IPS-15b (cell line): ENCODE measurements around the gene BAG3.

Source experiments
- H3K27me3 ChIP-seq: one replicate; pipeline ENCODE4 v1.6.1; 2013; ENCODE audit warnings: low read length; ENCODE audit not compliant: control insufficient read depth, insufficient read depth
- H3K36me3 ChIP-seq: one replicate; pipeline ENCODE4 v1.6.1; 2013; ENCODE audit warnings: low read length; ENCODE audit not compliant: control insufficient read depth, insufficient read depth
- H3K4me1 ChIP-seq: one replicate; pipeline ENCODE4 v1.6.1; 2013; ENCODE audit warnings: mild to moderate bottlenecking, low read length; ENCODE audit not compliant: control insufficient read depth, insufficient read depth
- H3K4me3 ChIP-seq: one replicate; pipeline ENCODE4 v1.5.1; 2013; ENCODE audit warnings: low read depth, low read length
- H3K9ac ChIP-seq: one replicate; pipeline ENCODE4 v1.6.1; 2013; ENCODE audit warnings: low read depth, mild to moderate bottlenecking, low read length
- H3K9me3 ChIP-seq: one replicate; pipeline ENCODE4 v1.6.1; 2013; ENCODE audit warnings: mild to moderate bottlenecking, low read length; ENCODE audit not compliant: control insufficient read depth, insufficient read depth

The BAG3 gene

DNA sequence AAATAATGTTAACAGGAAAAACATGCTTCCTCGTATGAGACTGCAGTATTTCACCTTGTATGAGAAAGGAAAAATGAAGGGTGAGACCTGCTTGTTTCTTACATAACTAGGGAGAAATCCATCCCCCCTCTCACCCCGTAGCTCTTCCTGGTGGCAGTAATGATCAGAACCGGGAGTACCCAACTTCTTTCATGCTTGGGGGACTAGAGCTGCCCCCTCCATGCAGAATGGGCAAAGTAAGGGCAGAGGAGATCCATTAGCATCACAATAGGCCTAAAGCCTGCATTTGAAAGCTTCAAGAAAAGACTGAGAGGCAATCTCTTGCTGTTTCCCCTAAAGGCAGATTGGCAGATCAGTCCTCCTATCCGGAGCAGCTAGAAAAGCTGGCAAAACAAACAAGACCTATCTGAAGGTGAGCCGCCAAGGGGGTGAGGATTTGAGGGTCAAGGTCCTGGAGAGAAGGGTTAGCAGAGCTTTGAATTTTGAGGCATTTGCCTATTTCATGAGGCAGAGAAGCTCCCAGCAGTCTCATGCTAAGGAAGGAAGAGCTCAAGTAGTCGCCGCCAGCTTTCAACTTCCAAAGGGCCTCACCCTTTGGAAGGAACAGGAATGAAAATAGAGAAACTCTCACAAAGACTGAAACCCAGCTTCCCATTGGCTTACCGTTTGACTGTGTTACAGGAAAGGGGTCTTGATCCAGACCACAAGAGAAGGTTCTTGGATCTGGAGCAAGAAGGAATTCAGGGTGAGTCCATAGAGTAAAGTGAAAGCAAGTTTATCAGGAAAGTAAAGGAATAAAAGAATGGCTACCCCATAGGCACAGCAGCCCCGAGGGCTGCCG, 36.2 kb downstream of the BAG3 start:
- peak overlapping the region; percentile 83 for H3K4me3 ChIP-seq
- H3K9me3 ChIP-seq, result no peaks in the 10 kb centered on the region
- H3K27me3 ChIP-seq, result no peaks in the 10 kb centered on the region
- H3K4me1 ChIP-seq, result peaks cover 14% of the 10 kb centered on the region
- H3K36me3 ChIP-seq, result no peaks in the 10 kb centered on the region
- peak overlapping the region; percentile 48 for H3K9ac ChIP-seq

DNA sequence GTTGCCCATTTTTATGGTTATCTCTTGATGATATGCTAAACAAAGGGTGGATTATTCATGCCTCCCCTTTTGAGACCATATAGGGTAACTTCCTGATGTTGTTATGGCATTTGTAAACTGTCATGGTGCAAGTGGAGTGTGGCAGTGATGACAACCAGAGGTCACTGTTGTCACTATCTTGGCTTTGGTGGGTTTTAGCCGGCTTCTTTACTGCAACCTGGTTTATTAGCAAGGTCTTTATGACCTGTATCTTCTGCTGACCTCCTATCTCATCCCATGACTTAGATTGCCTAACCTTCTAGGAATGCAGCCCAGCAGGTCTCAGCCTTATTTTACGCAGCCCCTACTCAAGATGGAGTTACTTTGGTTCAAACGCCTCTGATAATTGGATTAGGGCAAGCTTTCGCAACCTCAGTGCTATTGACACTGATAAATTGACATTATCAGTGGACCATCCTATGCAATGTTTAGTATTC, 36.9 kb downstream of the BAG3 start:
- H3K9ac ChIP-seq, result peak overlapping the region; percentile 48

DNA sequence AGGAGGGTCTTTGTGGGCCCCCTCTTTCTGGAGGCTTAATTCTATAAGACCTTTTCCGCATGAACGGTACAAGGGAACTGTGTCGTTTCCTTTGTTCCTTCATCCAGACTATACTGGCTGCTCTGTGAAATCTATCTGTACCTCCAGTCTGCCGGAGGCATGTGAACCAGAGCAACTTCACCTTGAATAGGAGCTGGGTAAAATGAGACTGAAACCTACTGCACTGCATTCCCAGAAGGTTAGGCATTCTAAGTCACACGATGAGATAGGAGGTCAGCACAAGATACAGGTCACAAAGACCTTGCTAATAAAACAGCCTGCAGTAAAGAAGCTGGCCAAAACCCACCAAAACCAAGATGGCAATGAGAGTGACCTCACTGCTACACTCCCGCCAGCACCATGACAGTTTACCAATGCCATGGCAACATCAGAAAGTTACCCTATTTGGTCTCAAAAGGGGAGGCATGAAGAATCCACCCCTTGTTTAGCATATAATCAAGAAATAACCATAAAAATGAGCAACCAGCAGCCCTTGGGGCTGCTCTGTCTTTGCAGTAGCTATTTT, 37.9 kb downstream of the BAG3 start:
- Histone ChIP-seq H3K27me3 (no peaks in the 10 kb centered on the region), H3K4me3 (no peak overlapping the region), H3K36me3 (no peaks in the 10 kb centered on the region), H3K4me1 (peaks cover 14% of the 10 kb centered on the region), H3K9ac (no peak overlapping the region), H3K9me3 (no peaks in the 10 kb centered on the region)

More for the DNA sequence above, 36.9 kb downstream of the BAG3 start:
- Histone ChIP-seq H3K4me3 (peak overlapping the region; percentile 83), H3K4me1 (peaks cover 14% of the 10 kb centered on the region), H3K27me3 (no peaks in the 10 kb centered on the region), H3K9me3 (no peaks in the 10 kb centered on the region), H3K36me3 (no peaks in the 10 kb centered on the region)

GRCh38 chr10:119691726-119692125, 40.5 kb downstream of the BAG3 start:
- Histone ChIP-seq H3K4me3 (no peak overlapping the region), H3K36me3 (no peaks in the 10 kb centered on the region), H3K27me3 (no peaks in the 10 kb centered on the region), H3K9me3 (no peaks in the 10 kb centered on the region), H3K4me1 (peaks cover 14% of the 10 kb centered on the region), H3K9ac (no peak overlapping the region)

DNA sequence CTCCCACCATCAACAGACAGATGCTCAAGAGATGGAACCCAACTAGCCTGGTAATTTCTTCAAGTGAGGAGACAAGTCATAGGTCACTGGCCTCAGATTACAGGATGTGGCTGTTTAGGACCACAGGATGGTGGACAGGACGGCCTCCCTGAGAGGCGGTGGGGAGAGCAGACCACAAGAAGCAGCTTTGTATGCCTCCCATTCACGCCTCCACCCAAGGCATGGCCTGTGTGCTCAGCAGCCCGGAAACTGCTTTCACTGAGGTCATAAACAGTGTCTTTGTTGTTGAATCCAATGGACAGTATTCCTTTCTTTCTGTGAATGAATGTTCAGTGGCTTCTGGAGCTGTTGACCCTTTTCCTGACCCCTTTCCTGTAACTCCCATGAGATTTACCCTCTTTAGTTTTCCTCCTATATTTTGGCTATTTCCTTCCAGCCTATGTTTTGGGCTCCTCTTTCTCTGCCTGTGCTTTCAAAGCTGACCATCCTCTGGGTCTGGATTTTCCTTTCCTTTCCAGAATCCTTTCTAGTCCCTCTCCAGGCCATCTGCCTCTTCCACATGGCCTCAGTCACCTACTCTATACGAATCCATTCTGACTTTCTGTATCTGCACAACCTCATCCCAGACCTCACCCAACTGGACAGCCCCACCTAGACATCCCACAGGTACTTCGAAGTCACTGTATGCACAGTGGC, 42.2 kb downstream of the BAG3 start:
- Histone ChIP-seq H3K4me1 (peaks cover 7% of the 10 kb centered on the region), H3K4me3 (no peak overlapping the region), H3K27me3 (no peaks in the 10 kb centered on the region), H3K36me3 (no peaks in the 10 kb centered on the region), H3K9ac (no peak overlapping the region), H3K9me3 (no peaks in the 10 kb centered on the region)

DNA sequence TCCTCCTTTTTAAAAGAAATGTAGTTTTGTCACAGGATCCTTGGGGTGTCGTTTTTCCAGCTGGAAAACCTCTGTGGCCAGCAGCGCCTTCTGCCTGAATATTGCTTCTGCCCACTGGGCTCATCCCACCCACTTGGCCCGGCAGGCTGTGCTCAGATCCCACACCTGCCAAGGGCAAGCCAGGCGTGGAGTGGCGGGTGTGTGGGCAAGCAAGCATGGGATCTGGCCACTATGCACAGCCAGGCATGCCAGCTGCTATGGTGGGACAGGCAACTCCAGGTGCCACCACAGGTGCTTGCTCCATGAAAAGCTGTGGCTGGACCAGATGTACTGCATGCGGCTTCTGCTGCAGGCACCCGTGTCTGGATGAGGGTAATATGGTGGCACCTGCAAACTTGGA, 43.4 kb downstream of the BAG3 start:
- H3K27me3 ChIP-seq, result no peaks in the 10 kb centered on the region
- H3K36me3 ChIP-seq, result no peaks in the 10 kb centered on the region
- H3K9ac ChIP-seq, result no peak overlapping the region
- H3K4me1 ChIP-seq, result no peaks in the 10 kb centered on the region
- no peak overlapping the region for H3K4me3 ChIP-seq
- no peaks in the 10 kb centered on the region for H3K9me3 ChIP-seq

DNA sequence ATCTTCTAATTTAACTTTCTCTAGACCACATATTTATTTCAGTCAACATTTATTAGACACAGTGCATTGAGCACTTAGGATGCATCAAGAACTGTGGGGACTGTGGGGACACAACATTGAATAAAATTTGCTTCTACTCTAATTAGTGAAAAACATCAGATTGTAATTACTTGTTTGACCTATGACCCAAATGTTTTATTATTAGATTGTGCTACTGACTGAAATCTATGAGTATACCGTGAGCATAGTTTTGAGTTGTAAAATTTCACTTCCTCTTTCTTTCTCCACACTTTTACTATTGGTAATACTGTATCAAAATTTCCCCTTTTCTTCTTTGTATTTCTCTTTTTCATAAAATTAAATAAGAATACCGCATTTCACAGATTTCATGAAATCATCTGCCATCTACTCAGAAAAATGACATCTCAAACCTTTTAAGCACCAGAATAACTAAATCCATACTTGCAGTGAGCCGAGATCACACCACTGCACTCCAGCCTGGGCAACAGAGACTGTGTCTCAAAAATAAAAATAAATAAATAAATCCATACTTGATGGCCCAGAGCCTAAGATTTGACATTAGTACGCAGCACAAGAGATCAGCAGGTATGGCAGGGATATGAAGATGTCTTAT, 49.3 kb downstream of the BAG3 start:
- H3K4me1 ChIP-seq, result peaks cover 7% of the 10 kb centered on the region
- no peaks in the 10 kb centered on the region for H3K9me3 ChIP-seq
- H3K36me3 ChIP-seq, result no peaks in the 10 kb centered on the region
- H3K9ac ChIP-seq, result no peak overlapping the region
- H3K4me3 ChIP-seq, result no peak overlapping the region
- H3K27me3 ChIP-seq, result no peaks in the 10 kb centered on the region

- no peaks in the 10 kb centered on the region for H3K27me3 ChIP-seq
- H3K36me3 ChIP-seq, result no peaks in the 10 kb centered on the region
- H3K4me3 ChIP-seq, result no peak overlapping the region
- no peak overlapping the region for H3K9ac ChIP-seq
- peaks cover 7% of the 10 kb centered on the region for H3K4me1 ChIP-seq
- H3K9me3 ChIP-seq, result no peaks in the 10 kb centered on the region
Measured at GRCh38 chr10:119701861-119702260, 50.7 kb downstream of the BAG3 start.

GRCh38 chr10:119702583-119702982, 51.4 kb downstream of the BAG3 start:
- H3K9me3 ChIP-seq, result peaks cover 2% of the 10 kb centered on the region
- H3K36me3 ChIP-seq, result no peaks in the 10 kb centered on the region
- no peak overlapping the region for H3K9ac ChIP-seq
- no peak overlapping the region for H3K4me3 ChIP-seq
- H3K27me3 ChIP-seq, result no peaks in the 10 kb centered on the region
- peaks cover 9% of the 10 kb centered on the region for H3K4me1 ChIP-seq

GRCh38 chr10:119703903-119704508, 52.8 kb downstream of the BAG3 start:
- no peaks in the 10 kb centered on the region for H3K36me3 ChIP-seq
- H3K9me3 ChIP-seq, result peaks cover 4% of the 10 kb centered on the region
- H3K27me3 ChIP-seq, result no peaks in the 10 kb centered on the region
- H3K4me3 ChIP-seq, result no peak overlapping the region
- H3K4me1 ChIP-seq, result peaks cover 9% of the 10 kb centered on the region
- H3K9ac ChIP-seq, result no peak overlapping the region

DNA sequence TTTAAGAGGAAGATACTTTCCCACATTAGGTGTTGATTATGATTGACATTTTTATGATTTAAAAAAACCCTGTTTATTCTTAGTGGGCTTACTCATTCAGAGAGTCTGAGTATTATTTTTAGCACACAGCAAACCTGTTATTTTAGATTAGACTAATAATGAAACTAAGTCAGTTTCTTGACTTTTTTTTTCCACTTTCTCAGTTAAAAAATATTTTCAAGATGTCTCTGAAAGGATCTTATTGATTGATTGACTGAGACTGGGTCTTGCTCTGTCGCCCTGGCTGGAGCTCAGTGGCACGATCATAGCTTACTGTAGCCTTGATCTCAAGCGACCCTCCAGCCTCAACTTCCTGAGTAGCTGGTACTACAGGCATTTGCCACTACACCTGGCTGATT, 54.3 kb downstream of the BAG3 start:
- Histone ChIP-seq H3K9ac (no peak overlapping the region), H3K9me3 (peaks cover 4% of the 10 kb centered on the region), H3K4me3 (no peak overlapping the region), H3K4me1 (peaks cover 9% of the 10 kb centered on the region), H3K27me3 (no peaks in the 10 kb centered on the region), H3K36me3 (no peaks in the 10 kb centered on the region)
